Right cardiac atrium (tissue), 5 donors: ENCODE measurements around the gene PPFIA3. TPM values are rescaled to one million over a fixed set of nuclear protein-coding genes. Genes with fewer than 3 reads are reported as not detected.
"Not testable (repeated sequence)": the region's sequence is repeated elsewhere in the genome, so short reads cannot be mapped to it uniquely, and the experiment has no call there.

ENCODE experiments used
- ATAC-seq, 2 donors: fragments of 200-7000 bp; cut with Tn5 transposase; one replicate each; pipeline versions ENCODE4 v1.8.0 to v1.9.1; 2020; ENCODE audit warnings: moderate library complexity in 2 of 2, mild to moderate bottlenecking in 1 of 2
- DNase-seq, 3 donors: peaks; one replicate each; pipeline ENCODE4 v3.0.0-alpha.2; 2020
- H3K27ac ChIP-seq: one replicate; pipeline ENCODE4 v1.5.1; 2013; ENCODE audit warnings: mild to moderate bottlenecking, low read length, control low read depth, moderate library complexity
- H3K27me3 ChIP-seq: one replicate; pipeline ENCODE4 v1.6.1; 2013; ENCODE audit not compliant: control insufficient read depth, insufficient read depth
- H3K4me1 ChIP-seq: one replicate; pipeline ENCODE4 v1.6.1; 2013; ENCODE audit warnings: low read length; ENCODE audit not compliant: control insufficient read depth, insufficient read depth
- H3K4me3 ChIP-seq: one replicate; pipeline ENCODE4 v1.5.1; 2013; ENCODE audit warnings: low read length, control low read depth
- H3K9me3 ChIP-seq: one replicate; pipeline ENCODE4 v1.6.1; 2013; ENCODE audit warnings: low read length; ENCODE audit not compliant: control insufficient read depth
- WGBS: extraction: QIAGEN DNeasy Blood & Tissue Kit; methylation state at CpG from one replicate; pipeline ENCODE4 v1.1.7; 2013; 5-methylcytosine and 5-hydroxymethylcytosine counted together
- intact Hi-C, 4 donors: fragments of 100-400 bp; cut with DNase I; formaldehyde crosslinking; loops; one replicate each; pipeline versions ENCODE4 v1.11.0 to v1.14.0; 2022 to 2023
- polyA plus RNA-seq: library from polyadenylated mRNA; stranded (reverse); fragments of 200-250 nt; gene quantifications from one replicate; pipeline ENCODE4 v1.2.3, GENCODE V29; 2013
- total RNA-seq, 4 donors: library from RNA; stranded (reverse); fragmentation: NEBNext Ultra II Directional; extraction: Animal tissue kit (Norgen Biotek cat#: 25700); gene quantifications; one replicate each; pipeline ENCODE4 v1.2.1, GENCODE V29; 2021
- donor health status: healthy with polysubstance abuse.
- donor health status: DM: no; HTN: yes; CAD: no.
- donor health status: DM: no; HTN: no; CAD: no.
- donor health status: DM: no; HTN: yes; CAD: no; lungs with severe emphysema.
- donor health status: DM: yes; HTN: yes; CAD: no.

Gene PPFIA3
- total and polyA plus RNA-seq, 5 donors = 9.5 to 13.2 (median 11.3) TPM

- ATAC-seq (peak; percentile 59 to 68), DNase-seq (peak; percentile 75 to 92 (median 91))
- Histone ChIP-seq H3K27me3 (no peaks in the 10 kb centered on the region), H3K9me3 (no peaks in the 10 kb centered on the region), H3K27ac (peak within 1 kb of the TSS; percentile 86), H3K4me1 (peaks cover 3% of the 10 kb centered on the region), H3K4me3 (peak within 1 kb of the TSS; percentile 83)
- intact Hi-C loops = no loop called here
- 2% methylated on average over 66 of the region's 66 CpGs for WGBS
Measured at GRCh38 chr19:49113762-49114629, 5.3 kb upstream of the PPFIA3 start, which contains the start of gene LIN7B. Gene LIN7B (plus strand): TSS chr19:49114370. CDS start chr19:49114405, 35 bp downstream.

GRCh38 chr19:49114630-49115363 is 4.5 kb upstream of the PPFIA3 start:
- Histone ChIP-seq H3K4me1 (peaks cover 3% of the 10 kb centered on the region), H3K27me3 (no peaks in the 10 kb centered on the region), H3K9me3 (no peaks in the 10 kb centered on the region), H3K27ac (peak overlapping the region; percentile 86), H3K4me3 (peak overlapping the region; percentile 83)
- WGBS = 7% methylated on average over 68 of the region's 68 CpGs
- peak; percentile 77 to 92 (median 92) for DNase-seq
- intact Hi-C loops = loop anchor here in 1 of 4 donors (5.0 kb wide), 1 partner anchor 38 kb away; no protein-coding TSS in a partner anchor
- peak; percentile 31 to 43 for ATAC-seq

- H3K27me3 ChIP-seq = no peaks in the 10 kb centered on the region
- DNase-seq (peak; percentile 57 to 86 (median 79)), ATAC-seq (no peak)
- 29% methylated on average over 1 of the region's 1 CpG for WGBS
- H3K4me1 ChIP-seq = peaks cover 3% of the 10 kb centered on the region
- H3K9me3 ChIP-seq = no peaks in the 10 kb centered on the region
- H3K27ac ChIP-seq = no peak overlapping the region
- H3K4me3 ChIP-seq = no peak overlapping the region
- intact Hi-C loops = loop anchor here in 1 of 4 donors (5.0 kb wide), 1 partner anchor 36 kb away; no protein-coding TSS in a partner anchor
Measured at GRCh38 chr19:49116544-49116943, 2.8 kb upstream of the PPFIA3 start.

- H3K27me3 ChIP-seq = no peaks in the 10 kb centered on the region
- no peaks in the 10 kb centered on the region for H3K9me3 ChIP-seq
- H3K27ac ChIP-seq = peak overlapping the region; percentile 99
- no peak for ATAC-seq
- 63% methylated on average over 26 of the region's 26 CpGs for WGBS
- H3K4me3 ChIP-seq = peak overlapping the region; percentile 66
- H3K4me1 ChIP-seq = peaks cover 3% of the 10 kb centered on the region
- intact Hi-C loops = loop anchor here in 1 of 4 donors (5.0 kb wide), 1 partner anchor 34 kb away; no protein-coding TSS in a partner anchor
- DNase-seq = peak in 2 of 3 donors; percentile 64 to 77
Measured at GRCh38 chr19:49117677-49118564, 1.4 kb upstream of the PPFIA3 start.

- under 1% methylated on average over 85 of the region's 85 CpGs for WGBS
- peak; percentile 95 to 99 (median 98) for DNase-seq
- Histone ChIP-seq H3K9me3 (no peaks in the 10 kb centered on the region), H3K4me3 (peak within 1 kb of the TSS; percentile 66), H3K27me3 (no peaks in the 10 kb centered on the region), H3K4me1 (peaks cover under 1% of the 10 kb centered on the region), H3K27ac (peak within 1 kb of the TSS; percentile 99)
- ATAC-seq = peak; percentile 92 to 93
- intact Hi-C loops = loop anchor here in 1 of 4 donors (5.0 kb wide), 1 partner anchor 34 kb away; no protein-coding TSS in a partner anchor
Measured at GRCh38 chr19:49118565-49119410, 556 bp upstream of the PPFIA3 start, which contains the start of gene C19orf73. Gene C19orf73 (minus strand): TSS chr19:49119143. CDS start chr19:49119022, 121 bp downstream.

- DNase-seq (no peak), ATAC-seq (no peak)
- H3K27me3 ChIP-seq = no peaks in the 10 kb centered on the region
- H3K4me1 ChIP-seq = no peaks in the 10 kb centered on the region
- 11% methylated on average over 16 of the region's 16 CpGs for WGBS
- no peak overlapping the region for H3K4me3 ChIP-seq
- intact Hi-C loops = loop anchor here in 1 of 4 donors (5.0 kb wide), 1 partner anchor 37 kb away; the partner anchor contains the start of genes HRC and TRPM4
- H3K27ac ChIP-seq = no peak overlapping the region
- H3K9me3 ChIP-seq = no peaks in the 10 kb centered on the region
Measured at GRCh38 chr19:49120325-49120683, 960 bp downstream of the PPFIA3 start.

GRCh38 chr19:49120868-49121267 is 1.5 kb downstream of the PPFIA3 start:
- 91% methylated on average over 2 of the region's 2 CpGs for WGBS
- Histone ChIP-seq H3K4me1 (no peaks in the 10 kb centered on the region), H3K9me3 (no peaks in the 10 kb centered on the region), H3K4me3 (no peak overlapping the region), H3K27ac (no peak overlapping the region), H3K27me3 (no peaks in the 10 kb centered on the region)
- intact Hi-C loops = loop anchor here in 1 of 4 donors (5.0 kb wide), 1 partner anchor 36 kb away; the partner anchor contains the start of genes HRC and TRPM4
- DNase-seq (no peak), ATAC-seq (no peak)

- H3K9me3 ChIP-seq, H3K4me3 ChIP-seq, H3K27ac ChIP-seq, H3K4me1 ChIP-seq, DNase-seq, H3K27me3 ChIP-seq, ATAC-seq: not testable (repeated sequence)
- intact Hi-C loops = loop anchor here in 1 of 4 donors (5.0 kb wide), 1 partner anchor 35 kb away; the partner anchor contains the start of genes HRC and TRPM4
- 71% methylated on average over 10 of the region's 10 CpGs for WGBS
Measured at GRCh38 chr19:49121841-49122240, 2.5 kb downstream of the PPFIA3 start.

- not testable (repeated sequence) for ATAC-seq
Measured at GRCh38 chr19:49123285-49123684, 3.9 kb downstream of the PPFIA3 start.

More at GRCh38 chr19:49123285-49123684, 3.9 kb downstream of the PPFIA3 start:
- WGBS = 92% methylated on average over 11 of the region's 11 CpGs
- H3K9me3 ChIP-seq, H3K27ac ChIP-seq, H3K27me3 ChIP-seq, H3K4me3 ChIP-seq, H3K4me1 ChIP-seq: not testable (repeated sequence)
- DNase-seq = peak in 1 of 3 donors; percentile 9
- intact Hi-C loops = loop anchor here in 1 of 4 donors (5.0 kb wide), 1 partner anchor 34 kb away; the partner anchor contains the start of genes HRC and TRPM4
